ENCODE measurements around the gene CAP2.
"Not testable (repeated sequence)": the region's sequence is repeated elsewhere in the genome, so short reads cannot be mapped to it uniquely, and the experiment has no call there.

The CAP2 gene

DNA sequence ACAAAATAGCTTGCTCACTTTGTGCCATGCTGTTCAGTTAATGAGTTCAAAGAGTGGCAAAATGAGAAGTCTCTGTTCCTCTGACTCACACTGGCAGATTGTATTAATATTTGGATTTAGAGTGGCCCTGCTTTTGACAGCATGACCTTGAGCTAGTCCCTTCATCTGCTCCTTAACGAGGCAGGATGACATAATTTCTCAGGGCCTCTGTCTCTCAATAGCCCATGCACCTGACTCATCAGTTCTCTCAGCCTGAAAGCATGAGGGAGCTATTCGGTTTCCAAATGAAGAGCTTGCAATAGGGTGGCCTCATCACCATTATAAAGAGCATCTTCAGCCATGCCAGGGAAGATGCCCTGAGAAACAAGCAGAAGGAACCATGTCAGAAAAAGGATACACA, 38.2 kb downstream of the CAP2 start:
- Histone ChIP-seq H2BK5ac (ENCODE audit: low read depth, low read length, poor library complexity, severe bottlenecking) (no peak overlapping the region), H3K9ac (ENCODE audit: low read length) (no peak overlapping the region), H4K8ac (ENCODE audit: low read length) (no peak overlapping the region), H3K4me3 (ENCODE audit: insufficient read depth in 1 of 2, low read depth in 1 of 2, low read length in 2 of 2) (no peak overlapping the region), H3K18ac (ENCODE audit: low read depth in 1 of 2, low read length in 2 of 2) (no peak overlapping the region), H2BK120ac (ENCODE audit: low read depth, low read length) (no peak overlapping the region), H3K4me1 (ENCODE audit: control insufficient read depth, insufficient read depth, low read depth, low read length) (peaks cover 6% of the 10 kb centered on the region), H3K36me3 (ENCODE audit: control insufficient read depth in 1 of 2, insufficient read depth in 2 of 2, low read depth in 1 of 2, low read length in 2 of 2) (peaks cover 0 to 13% of the 10 kb centered on the region in 2 experiments), H2BK15ac (ENCODE audit: low read depth, poor library complexity, severe bottlenecking) (no peak overlapping the region), H3K79me1 (replicated peaks; ENCODE audit: low read length, poor library complexity, severe bottlenecking) (peaks cover 16% of the 10 kb centered on the region), H3K27ac (ENCODE audit: low read length, poor library complexity, severe bottlenecking) (peak overlapping the region; percentile 9), H2BK12ac (ENCODE audit: low read length in 2 of 2) (no peak overlapping the region), H3K4ac (ENCODE audit: low read depth in 1 of 2, low read length in 2 of 2) (no peak overlapping the region), H3K9me3 (ENCODE audit: control insufficient read depth, low read length) (no peaks in the 10 kb centered on the region), H3K14ac (ENCODE audit: low read length in 2 of 2) (no peak overlapping the region), H3K4me2 (ENCODE audit: low read length, poor library complexity, severe bottlenecking) (no peak overlapping the region), H3K23ac (ENCODE audit: low read length in 2 of 2) (no peak overlapping the region), H2AFZ (ENCODE audit: low read depth, low read length) (no peak overlapping the region), H3K27me3 (ENCODE audit: control insufficient read depth in 1 of 2, insufficient read depth in 1 of 2, low read length in 2 of 2) (no peaks in the 10 kb centered on the region), H2AK5ac (ENCODE audit: low read length, severe bottlenecking) (no peak overlapping the region), H4K91ac (ENCODE audit: low read length) (no peak overlapping the region)
- 13% methylated on average over 2 of the region's 2 CpGs for WGBS
- peak; percentile 68 for DNase-seq

- Histone ChIP-seq H2BK5ac (ENCODE audit: low read depth, low read length, poor library complexity, severe bottlenecking) (no peak overlapping the region), H2BK120ac (ENCODE audit: low read depth, low read length) (no peak overlapping the region), H3K4me2 (ENCODE audit: low read length, poor library complexity, severe bottlenecking) (no peak overlapping the region), H3K36me3 (ENCODE audit: control insufficient read depth in 1 of 2, insufficient read depth in 2 of 2, low read depth in 1 of 2, low read length in 2 of 2) (peaks cover 0 to 13% of the 10 kb centered on the region in 2 experiments), H3K23ac (ENCODE audit: low read length in 2 of 2) (no peak overlapping the region), H2BK15ac (ENCODE audit: low read depth, poor library complexity, severe bottlenecking) (no peak overlapping the region), H3K79me1 (replicated peaks; ENCODE audit: low read length, poor library complexity, severe bottlenecking) (peaks cover 15% of the 10 kb centered on the region), H3K18ac (ENCODE audit: low read depth in 1 of 2, low read length in 2 of 2) (no peak overlapping the region), H3K9ac (ENCODE audit: low read length) (no peak overlapping the region), H4K91ac (ENCODE audit: low read length) (no peak overlapping the region), H3K4me3 (ENCODE audit: insufficient read depth in 1 of 2, low read depth in 1 of 2, low read length in 2 of 2) (no peak overlapping the region), H3K4ac (ENCODE audit: low read depth in 1 of 2, low read length in 2 of 2) (no peak overlapping the region), H2BK12ac (ENCODE audit: low read length in 2 of 2) (no peak overlapping the region), H2AK5ac (ENCODE audit: low read length, severe bottlenecking) (peak overlapping the region; percentile 61), H4K8ac (ENCODE audit: low read length) (no peak overlapping the region), H3K9me3 (ENCODE audit: control insufficient read depth, low read length) (no peaks in the 10 kb centered on the region), H3K4me1 (ENCODE audit: control insufficient read depth, insufficient read depth, low read depth, low read length) (peaks cover 6% of the 10 kb centered on the region), H3K14ac (ENCODE audit: low read length in 2 of 2) (no peak overlapping the region), H2AFZ (ENCODE audit: low read depth, low read length) (no peak overlapping the region), H3K27ac (ENCODE audit: low read length, poor library complexity, severe bottlenecking) (peak overlapping the region; percentile 55), H3K27me3 (ENCODE audit: control insufficient read depth in 1 of 2, insufficient read depth in 1 of 2, low read length in 2 of 2) (no peaks in the 10 kb centered on the region)
- DNase-seq: no peak
- WGBS: 67% methylated on average over 2 of the region's 2 CpGs
Observed at GRCh38 chr6:17432356-17432755, 39.0 kb downstream of the CAP2 start.

- Histone ChIP-seq H3K23ac (ENCODE audit: low read length in 2 of 2) (no peak overlapping the region), H3K27me3 (ENCODE audit: control insufficient read depth in 1 of 2, insufficient read depth in 1 of 2, low read length in 2 of 2) (no peaks in the 10 kb centered on the region), H3K79me1 (replicated peaks; ENCODE audit: low read length, poor library complexity, severe bottlenecking) (peaks cover 22% of the 10 kb centered on the region), H3K9ac (ENCODE audit: low read length) (no peak overlapping the region), H2BK5ac (ENCODE audit: low read depth, low read length, poor library complexity, severe bottlenecking) (no peak overlapping the region), H3K4me3 (ENCODE audit: insufficient read depth in 1 of 2, low read depth in 1 of 2, low read length in 2 of 2) (no peak overlapping the region), H2BK15ac (ENCODE audit: low read depth, poor library complexity, severe bottlenecking) (no peak overlapping the region), H3K27ac (ENCODE audit: low read length, poor library complexity, severe bottlenecking) (no peak overlapping the region), H3K4me2 (ENCODE audit: low read length, poor library complexity, severe bottlenecking) (no peak overlapping the region), H4K91ac (ENCODE audit: low read length) (no peak overlapping the region), H3K36me3 (ENCODE audit: control insufficient read depth in 1 of 2, insufficient read depth in 2 of 2, low read depth in 1 of 2, low read length in 2 of 2) (peaks cover 0 to 8% of the 10 kb centered on the region in 2 experiments), H2BK120ac (ENCODE audit: low read depth, low read length) (no peak overlapping the region), H3K9me3 (ENCODE audit: control insufficient read depth, low read length) (no peaks in the 10 kb centered on the region), H2AK5ac (ENCODE audit: low read length, severe bottlenecking) (no peak overlapping the region), H3K14ac (ENCODE audit: low read length in 2 of 2) (no peak overlapping the region), H3K18ac (ENCODE audit: low read depth in 1 of 2, low read length in 2 of 2) (no peak overlapping the region), H2AFZ (ENCODE audit: low read depth, low read length) (no peak overlapping the region), H3K4me1 (ENCODE audit: control insufficient read depth, insufficient read depth, low read depth, low read length) (peaks cover 3% of the 10 kb centered on the region), H4K8ac (ENCODE audit: low read length) (no peak overlapping the region), H2BK12ac (ENCODE audit: low read length in 2 of 2) (no peak overlapping the region), H3K4ac (ENCODE audit: low read depth in 1 of 2, low read length in 2 of 2) (no peak overlapping the region)
- 88% methylated on average over 10 of the region's 11 CpGs for WGBS
- DNase-seq: no peak
Observed at GRCh38 chr6:17439243-17439993, 46.0 kb downstream of the CAP2 start.

DNA sequence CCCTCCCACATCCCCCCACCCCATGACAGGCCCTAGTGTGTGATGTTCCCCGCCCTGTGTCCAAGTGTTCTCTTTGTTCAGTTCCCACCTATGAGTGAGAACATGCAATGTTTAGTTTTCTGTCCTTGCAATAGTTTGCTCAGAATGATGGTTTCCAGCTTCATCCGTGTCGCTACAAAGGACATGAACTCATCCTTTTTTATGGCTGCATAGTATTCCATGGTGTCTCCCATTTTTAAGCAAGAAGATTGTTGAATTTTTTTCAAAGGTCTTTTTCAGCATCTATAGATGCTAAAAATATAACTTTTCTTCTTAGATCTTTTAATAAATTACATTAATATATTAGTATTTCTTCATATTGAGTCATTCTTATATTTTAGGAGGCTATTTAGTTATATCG, 47.4 kb downstream of the CAP2 start:
- H3K9ac ChIP-seq (ENCODE audit: low read length); H3K27ac ChIP-seq (ENCODE audit: low read length, poor library complexity, severe bottlenecking); H3K36me3 ChIP-seq (ENCODE audit: control insufficient read depth in 1 of 2, insufficient read depth in 2 of 2, low read depth in 1 of 2, low read length in 2 of 2); H3K23ac ChIP-seq (ENCODE audit: low read length in 2 of 2); H2AFZ ChIP-seq (ENCODE audit: low read depth, low read length); H3K4me1 ChIP-seq (ENCODE audit: control insufficient read depth, insufficient read depth, low read depth, low read length); H2BK5ac ChIP-seq (ENCODE audit: low read depth, low read length, poor library complexity, severe bottlenecking); DNase-seq; H3K27me3 ChIP-seq (ENCODE audit: control insufficient read depth in 1 of 2, insufficient read depth in 1 of 2, low read length in 2 of 2); H3K14ac ChIP-seq (ENCODE audit: low read length in 2 of 2); H2BK15ac ChIP-seq (ENCODE audit: low read depth, poor library complexity, severe bottlenecking); H3K18ac ChIP-seq (ENCODE audit: low read depth in 1 of 2, low read length in 2 of 2); H2AK5ac ChIP-seq (ENCODE audit: low read length, severe bottlenecking); H2BK120ac ChIP-seq (ENCODE audit: low read depth, low read length); H3K4me3 ChIP-seq (ENCODE audit: insufficient read depth in 1 of 2, low read depth in 1 of 2, low read length in 2 of 2); H3K4me2 ChIP-seq (ENCODE audit: low read length, poor library complexity, severe bottlenecking); H3K9me3 ChIP-seq (ENCODE audit: control insufficient read depth, low read length); H3K4ac ChIP-seq (ENCODE audit: low read depth in 1 of 2, low read length in 2 of 2); H2BK12ac ChIP-seq (ENCODE audit: low read length in 2 of 2); H4K91ac ChIP-seq (ENCODE audit: low read length); H4K8ac ChIP-seq (ENCODE audit: low read length): not testable (repeated sequence)
- WGBS: 100% methylated on average over 3 of the region's 4 CpGs
- peaks cover 24% of the 10 kb centered on the region for H3K79me1 ChIP-seq (replicated peaks; ENCODE audit: low read length, poor library complexity, severe bottlenecking)
